Stromal cell of bone marrow (primary cell): ENCODE measurements around the gene PEAK3.

Experiments used
- DNase-seq: peaks from one replicate; pipeline ENCODE4 v3.0.0-alpha.2; 2012; ENCODE audit warnings: low read depth

Gene PEAK3

DNA sequence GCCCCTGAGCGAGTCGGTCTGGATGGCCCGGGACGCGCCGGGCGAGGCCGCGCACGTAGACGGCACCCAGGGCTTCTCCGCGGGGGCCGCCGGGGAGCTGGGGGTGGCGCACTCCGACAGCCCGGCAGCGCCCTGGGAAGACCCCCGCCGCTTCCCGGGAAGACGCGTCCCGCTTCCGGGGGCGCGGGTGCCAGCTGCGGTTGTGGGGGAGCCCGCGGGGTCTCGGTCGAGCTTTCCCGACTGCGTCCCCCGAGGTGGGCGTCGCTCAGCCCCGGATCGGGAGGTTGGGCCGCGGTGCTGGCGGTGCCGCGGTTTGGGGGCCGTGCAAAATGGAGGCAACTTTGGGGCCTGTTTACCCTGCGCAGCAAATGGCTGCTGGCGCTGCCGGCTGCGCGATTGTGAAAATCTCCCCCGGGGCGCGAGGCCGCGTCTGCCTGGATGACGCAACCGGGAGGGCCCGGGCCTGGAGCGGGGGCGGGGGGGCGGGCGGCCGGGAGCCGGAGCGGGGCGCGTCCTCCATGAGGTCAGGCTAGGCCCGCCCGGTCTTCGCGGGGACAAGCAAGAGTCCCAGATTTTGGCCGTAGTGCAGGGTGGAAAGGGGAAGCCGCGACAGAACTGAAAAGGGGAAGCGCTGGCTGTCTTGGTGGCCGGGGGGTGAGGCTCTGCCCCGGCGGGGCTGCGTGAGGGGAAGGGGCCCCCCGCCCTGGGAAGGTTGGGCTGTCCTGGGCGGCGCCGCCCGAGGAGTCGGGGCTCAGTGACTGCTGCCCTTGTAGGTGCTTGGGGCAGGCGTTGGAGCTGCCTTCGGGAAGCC is 11.3 kb downstream of the PEAK3 start:
- DNase-seq: peak; percentile 78

GRCh38 chr19:2270157-2270422 is 11.9 kb downstream of the PEAK3 start:
- no peak for DNase-seq

GRCh38 chr19:2269244-2270156 is 12.5 kb downstream of the PEAK3 start:
- peak; percentile 94 for DNase-seq

DNA sequence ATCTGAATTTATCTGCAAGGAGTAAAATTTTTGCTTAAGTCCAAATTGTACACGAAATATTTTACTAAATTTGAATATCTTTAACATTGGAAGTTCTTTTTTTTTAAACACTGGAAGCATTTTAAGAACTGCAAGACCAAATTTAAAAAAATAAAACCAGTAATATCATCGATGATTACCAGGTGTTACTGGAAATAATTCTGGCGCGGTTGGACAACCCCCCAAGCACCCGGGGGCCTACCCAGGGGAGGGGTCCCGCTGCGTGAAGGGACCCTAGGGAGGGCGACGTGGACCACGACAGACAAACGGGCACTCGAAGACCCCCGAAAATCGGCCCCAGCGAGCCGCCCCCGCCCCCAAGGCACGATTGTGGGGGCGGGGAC is 13.1 kb downstream of the PEAK3 start:
- no peak for DNase-seq

DNA sequence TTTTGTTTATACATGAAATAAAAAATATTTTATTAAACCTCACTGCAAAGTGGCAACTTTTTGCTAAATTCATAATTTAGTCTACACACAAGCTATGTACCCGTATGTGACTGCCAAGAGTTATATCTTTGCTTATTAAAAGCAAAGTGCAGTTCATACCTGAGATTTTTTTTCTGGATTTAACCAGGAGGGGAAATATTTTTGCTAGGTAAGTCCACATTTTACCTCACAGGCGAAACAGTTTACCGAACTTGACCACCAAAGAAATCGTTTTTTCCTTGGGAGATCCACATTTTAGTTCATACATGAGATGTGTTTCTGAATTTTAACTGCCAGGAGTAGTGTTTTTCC is 13.5 kb downstream of the PEAK3 start:
- no peak for DNase-seq

DNA sequence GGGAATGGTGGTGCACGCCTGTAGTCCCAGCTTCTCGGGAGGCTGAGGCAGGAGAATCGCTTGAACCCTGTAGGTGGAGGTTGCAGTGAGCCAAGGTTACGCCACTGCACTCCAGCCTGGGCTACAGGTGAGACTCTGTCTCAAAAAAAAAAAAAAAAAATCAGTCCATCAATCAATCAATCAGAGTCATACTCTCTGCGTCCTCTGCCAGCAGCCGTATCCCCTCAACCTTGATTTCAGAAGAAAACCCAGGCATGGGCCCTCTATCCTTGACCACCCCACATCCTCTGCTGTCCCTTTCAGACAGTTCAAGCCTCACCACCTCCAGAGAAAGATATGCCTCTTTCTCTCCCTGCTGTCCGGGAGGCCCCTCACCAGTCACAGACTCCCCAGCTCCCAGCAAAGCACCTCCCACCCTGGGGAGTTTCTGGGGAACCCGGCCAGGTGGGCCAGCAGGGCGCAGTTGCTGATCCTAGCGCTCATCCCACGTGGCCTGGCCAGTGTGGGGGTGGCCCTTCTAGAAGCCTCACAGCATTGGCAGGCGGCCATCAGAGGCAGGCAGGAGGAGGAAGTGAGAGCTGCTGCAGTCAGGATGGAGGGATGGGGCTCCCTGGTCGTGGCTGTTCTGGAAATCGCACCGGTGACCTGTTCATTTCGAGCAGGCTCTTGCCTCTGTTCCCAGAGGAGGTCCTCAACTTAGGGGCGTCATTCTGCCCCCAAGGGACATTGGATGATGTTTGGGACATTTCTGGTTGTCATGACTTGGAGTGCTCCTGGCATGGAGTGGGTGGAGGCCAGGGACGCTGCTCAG is 15.6 kb downstream of the PEAK3 start:
- peak; percentile 68 for DNase-seq

- DNase-seq: no peak
Observed at GRCh38 chr19:2261438-2262172, 20.4 kb downstream of the PEAK3 start.

GRCh38 chr19:2260341-2260805 is 21.6 kb downstream of the PEAK3 start:
- DNase-seq: no peak

DNA sequence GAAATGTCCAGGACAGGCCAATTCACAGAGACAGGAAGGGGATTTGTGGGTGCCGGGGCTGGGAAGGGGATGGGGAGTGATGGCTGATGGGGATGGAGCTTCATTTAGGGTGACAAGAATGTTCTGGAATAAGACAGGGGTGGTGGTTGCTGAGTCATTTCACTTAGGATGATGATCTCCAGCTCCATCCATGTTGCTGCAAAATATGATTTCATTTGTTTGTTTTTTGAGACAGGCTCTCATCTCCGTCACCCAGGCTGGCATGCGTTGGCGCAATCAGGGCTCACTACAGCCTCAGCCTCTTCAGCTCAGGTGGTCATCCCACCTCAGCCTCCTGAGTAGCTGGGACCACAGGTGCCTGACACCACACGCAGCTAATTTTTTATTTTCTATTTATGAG is 22.6 kb downstream of the PEAK3 start:
- no peak for DNase-seq

GRCh38 chr19:2255982-2256685 is 25.8 kb downstream of the PEAK3 start, which contains the start of gene JSRP1:
Gene JSRP1 (minus strand): TSS chr19:2256417. CDS start chr19:2255314, 1,103 bp downstream.
- no peak for DNase-seq

GRCh38 chr19:2255112-2255845 is 26.7 kb downstream of the PEAK3 start:
- DNase-seq: no peak

DNA sequence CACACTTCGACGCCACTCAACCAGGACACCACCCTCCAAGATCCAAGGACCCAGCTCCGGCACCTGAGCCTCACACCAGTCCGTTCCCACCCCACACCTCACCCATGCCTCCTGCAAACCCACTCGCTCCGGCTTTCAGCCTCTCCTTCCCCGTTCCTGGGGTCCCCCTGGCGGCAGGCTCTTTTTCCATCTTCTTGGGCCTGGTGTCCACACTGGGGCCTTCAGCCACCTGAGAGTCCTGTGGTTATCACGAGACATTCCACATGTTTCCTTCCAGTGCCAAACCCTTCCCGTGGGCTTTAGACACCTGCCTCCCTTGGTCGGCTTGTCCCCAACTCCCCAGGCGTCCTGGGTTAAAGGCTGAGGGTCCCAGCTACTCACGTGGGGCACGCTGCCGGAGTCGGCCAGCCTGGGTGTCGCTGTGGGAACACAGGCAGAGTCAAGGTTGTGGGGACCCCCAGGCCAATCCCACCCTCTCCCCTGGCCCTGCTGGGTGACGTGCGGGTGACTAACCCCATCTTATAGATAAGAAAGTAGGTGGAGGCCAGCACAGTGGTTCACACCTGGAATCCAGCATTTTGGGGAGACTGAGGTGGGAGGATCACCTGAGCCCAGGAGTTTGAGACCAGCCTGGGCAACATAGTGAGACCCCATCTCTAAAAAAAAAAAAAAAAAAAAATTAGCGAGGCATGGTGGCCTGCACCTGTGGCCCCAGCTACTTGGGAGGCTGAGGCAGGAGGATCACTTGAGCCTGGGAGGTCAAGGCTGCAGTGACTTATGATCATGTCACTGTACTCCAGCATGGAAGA is 27.7 kb downstream of the PEAK3 start:
- DNase-seq: no peak

- DNase-seq: no peak
Observed at GRCh38 chr19:2253106-2254063, 28.6 kb downstream of the PEAK3 start.

DNA sequence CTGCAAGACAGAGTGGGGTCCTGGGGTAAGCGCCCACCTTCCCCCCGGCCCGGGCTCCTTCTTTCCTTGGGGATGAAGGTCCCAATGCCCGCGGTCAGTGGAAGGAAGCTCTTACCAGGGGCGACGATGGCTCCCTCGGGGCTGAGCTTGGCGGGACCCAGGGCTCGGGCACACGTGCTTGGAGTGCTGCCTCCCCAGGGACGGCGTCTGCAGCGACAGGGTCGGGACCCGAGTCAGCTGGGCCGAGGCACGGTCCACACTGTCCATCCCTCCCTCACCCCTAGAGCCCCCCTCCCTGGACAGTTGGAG is 29.2 kb downstream of the PEAK3 start:
- DNase-seq: no peak

- no peak for DNase-seq
Observed at GRCh38 chr19:2252055-2252796, 29.7 kb downstream of the PEAK3 start.

- DNase-seq: no peak
Observed at GRCh38 chr19:2251106-2252054, 30.6 kb downstream of the PEAK3 start.

DNA sequence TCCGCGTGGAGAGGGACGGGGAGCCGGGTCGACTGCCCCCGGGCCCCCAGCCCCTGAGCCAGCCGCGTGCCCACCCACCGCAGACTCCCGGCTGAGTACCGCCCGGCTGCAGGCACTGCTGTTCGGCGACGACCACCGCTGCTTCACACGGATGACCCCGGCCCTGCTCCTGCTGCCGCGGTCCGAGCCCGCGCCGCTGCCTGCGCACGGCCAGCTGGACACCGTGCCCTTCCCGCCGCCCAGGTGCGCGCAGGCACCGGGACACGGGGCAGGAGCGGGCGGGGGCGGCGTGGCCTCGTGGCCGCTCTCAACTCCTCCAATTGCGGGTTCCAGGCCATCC is 31.2 kb downstream of the PEAK3 start:
- DNase-seq: no peak
